WTC11 (cell line): ENCODE measurements around the gene ASTN2. TPM values are rescaled to one million over a fixed set of nuclear protein-coding genes. Genes with fewer than 3 reads are reported as not detected.

Source experiments
- ATAC-seq: fragments of 200-7000 bp; cut with Tn5 transposase; 2 replicates; pipeline ENCODE4 v1.10.0; 2021; ENCODE audit warnings: mild to moderate bottlenecking, moderate library complexity
- CTCF ChIA-PET: fragments of 300-600 bp; sonication (Branson Sonifier 250); formaldehyde crosslinking; loops from one replicate; lab custom pipeline; 2021; ENCODE audit warnings: antibody characterized with exemption; lab: Charles Lee
- POLR2A ChIA-PET: fragments of 350-600 bp; sonication (Branson Sonifier 250); formaldehyde crosslinking; loops from one replicate; lab custom pipeline; 2021; ENCODE audit warnings: antibody characterized with exemption; lab: Charles Lee
- DNase-seq: peaks from one replicate; pipeline ENCODE4 v3.0.0; 2021; ENCODE audit warnings: low spot score
- H3K27ac Mint-ChIP-seq: 2 replicates; pipeline ENCODE4 v1.8.0; 2021; ENCODE audit warnings: mixed read lengths
- H3K27me3 Mint-ChIP-seq: 2 replicates; pipeline ENCODE4 v1.8.0; 2021; ENCODE audit warnings: low read depth, mild to moderate bottlenecking, moderate library complexity, mixed read lengths
- H3K36me3 Mint-ChIP-seq: 2 replicates; pipeline ENCODE4 v1.8.0; 2021; ENCODE audit warnings: mixed read lengths
- H3K4me1 Mint-ChIP-seq: 2 replicates; pipeline ENCODE4 v1.8.0; 2022; ENCODE audit warnings: mixed read lengths
- H3K4me3 Mint-ChIP-seq: 2 replicates; pipeline ENCODE4 v1.8.0; 2021; ENCODE audit warnings: mild to moderate bottlenecking, moderate library complexity, mixed read lengths
- H3K9me3 Mint-ChIP-seq: 2 replicates; pipeline ENCODE4 v1.8.0; 2021; ENCODE audit warnings: mixed read lengths
- CBFB ChIP-seq: sonication (generic); formaldehyde crosslinking; IDR thresholded peaks from 2 replicates; pipeline ENCODE4 v1.8.1; 2022; ENCODE audit warnings: mild to moderate bottlenecking, low read depth, missing genetic modification reagents
- CDX4 ChIP-seq: fragments of 250-450 bp; sonication (Bioruptor Pico); IDR thresholded peaks from 2 replicates; pipeline ENCODE4 v1.9.0; 2021; ENCODE audit warnings: moderate library complexity, mild to moderate bottlenecking, inconsistent platforms, borderline replicate concordance
- CREB1 ChIP-seq: sonication (generic); formaldehyde crosslinking; IDR thresholded peaks from 2 replicates; pipeline ENCODE4 v1.8.0; 2023; ENCODE audit warnings: mild to moderate bottlenecking, missing genetic modification reagents
- CREM ChIP-seq: sonication (generic); formaldehyde crosslinking; IDR thresholded peaks from 2 replicates; pipeline ENCODE4 v1.8.1; 2022; ENCODE audit warnings: mild to moderate bottlenecking, missing genetic modification reagents, moderate library complexity
- E2F4 ChIP-seq: sonication (generic); formaldehyde crosslinking; IDR thresholded peaks from 2 replicates; pipeline ENCODE4 v1.8.1; 2022; ENCODE audit warnings: low read depth, mild to moderate bottlenecking, moderate library complexity, missing genetic modification reagents, borderline replicate concordance
- ELF4 ChIP-seq: sonication (generic); formaldehyde crosslinking; IDR thresholded peaks from 2 replicates; pipeline ENCODE4 v1.8.1; 2022; ENCODE audit warnings: low read depth, mild to moderate bottlenecking, moderate library complexity, missing genetic modification reagents
- EMX1 ChIP-seq: fragments of 250-450 bp; sonication (Bioruptor Pico); IDR thresholded peaks from 2 replicates; pipeline ENCODE4 v1.8.0; 2021; ENCODE audit warnings: mild to moderate bottlenecking
- ETV6 ChIP-seq: sonication (generic); formaldehyde crosslinking; IDR thresholded peaks from 2 replicates; pipeline ENCODE4 v1.8.1; 2022; ENCODE audit warnings: mild to moderate bottlenecking, missing genetic modification reagents
- JUN ChIP-seq: sonication (generic); formaldehyde crosslinking; IDR thresholded peaks from 2 replicates; pipeline ENCODE4 v1.8.0; 2023; ENCODE audit warnings: mild to moderate bottlenecking, missing genetic modification reagents
- SMAD4 ChIP-seq: sonication (generic); formaldehyde crosslinking; IDR thresholded peaks from 2 replicates; pipeline ENCODE4 v1.8.0; 2022; ENCODE audit warnings: mild to moderate bottlenecking, missing genetic modification reagents
- SOX15 ChIP-seq: fragments of 250-450 bp; sonication (Bioruptor Pico); IDR thresholded peaks from 2 replicates; pipeline ENCODE4 v1.9.0; 2021; ENCODE audit warnings: mild to moderate bottlenecking
- SP1 ChIP-seq: sonication (generic); formaldehyde crosslinking; conservative IDR thresholded peaks from 2 replicates; pipeline ENCODE4 v1.8.1; 2022; ENCODE audit warnings: missing genetic modification reagents
- TP53 ChIP-seq: sonication (generic); formaldehyde crosslinking; IDR thresholded peaks from 2 replicates; pipeline ENCODE4 v1.8.1; 2023; ENCODE audit warnings: mild to moderate bottlenecking, missing genetic modification reagents
- ZMAT4 ChIP-seq: fragments of 250-450 bp; sonication (Bioruptor Pico); IDR thresholded peaks from 2 replicates; pipeline ENCODE4 v1.9.0; 2021; ENCODE audit warnings: mild to moderate bottlenecking
- ZNF121 ChIP-seq: sonication (generic); formaldehyde crosslinking; IDR thresholded peaks from 2 replicates; pipeline ENCODE4 v1.8.0; 2023; ENCODE audit warnings: missing genetic modification reagents
- ZNF263 ChIP-seq: sonication (generic); formaldehyde crosslinking; IDR thresholded peaks from 2 replicates; pipeline ENCODE4 v1.8.1; 2022; ENCODE audit warnings: low read depth, mild to moderate bottlenecking, moderate library complexity, missing genetic modification reagents
- total RNA-seq: library from RNA; stranded (reverse); gene quantifications from 3 replicates; pipeline ENCODE4 v1.2.3, GENCODE V29; 2021
- TF ChIP-seq, protein P1 (sequence below): sonication (generic); formaldehyde crosslinking; IDR thresholded peaks from 2 replicates; pipeline ENCODE4 v1.8.0; 2023; ENCODE audit warnings: missing genetic modification reagents
- TF ChIP-seq, protein P2 (sequence below): sonication (generic); formaldehyde crosslinking; IDR thresholded peaks from 2 replicates; pipeline ENCODE4 v1.8.0; 2023; ENCODE audit warnings: missing genetic modification reagents, mild to moderate bottlenecking, borderline replicate concordance
- TF ChIP-seq, protein P3 (sequence below): sonication (generic); formaldehyde crosslinking; IDR thresholded peaks from 2 replicates; pipeline ENCODE4 v1.8.1; 2023; ENCODE audit warnings: mild to moderate bottlenecking, moderate library complexity, missing genetic modification reagents
- TF ChIP-seq, protein P4 (sequence below): sonication (generic); formaldehyde crosslinking; conservative IDR thresholded peaks from 2 replicates; pipeline ENCODE4 v1.8.1; 2022; ENCODE audit warnings: mild to moderate bottlenecking, missing genetic modification reagents
- TF ChIP-seq, protein P5 (sequence below): sonication (generic); formaldehyde crosslinking; IDR thresholded peaks from 2 replicates; pipeline ENCODE4 v1.8.1; 2023; ENCODE audit warnings: mild to moderate bottlenecking, missing genetic modification reagents, moderate library complexity

The ASTN2 gene
- total RNA-seq, 1 experiment from 2014 or later: 16.2 TPM

DNA sequence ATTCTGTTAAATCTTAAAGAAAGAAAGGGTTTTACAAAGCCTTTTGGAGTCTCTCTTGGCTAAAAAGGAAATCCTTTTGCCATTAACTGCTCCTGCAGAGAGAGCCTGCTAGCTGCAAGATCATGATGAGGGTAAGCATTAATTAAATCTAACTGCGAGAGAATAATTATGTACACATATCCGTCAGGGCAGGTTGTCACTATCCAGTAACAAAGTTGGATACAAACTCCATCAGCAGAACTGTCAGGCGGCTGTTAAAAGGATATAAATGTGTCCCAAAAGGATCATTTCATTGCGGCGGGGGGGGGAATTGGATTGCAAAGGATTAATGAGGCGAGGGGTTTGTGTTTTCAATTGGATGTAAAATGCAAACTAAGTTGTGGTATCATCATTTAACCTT is 289.3 kb downstream of the ASTN2 start:
- ChIA-PET CTCF (no interaction called here), POLR2A (no interaction called here)
- no peak for DNase-seq
- no peak overlapping the region for H3K27ac Mint-ChIP-seq
- no peak for TF ChIP-seq ELF4 (CRISPR knock-in tag)
- TF ChIP-seq SMAD4 (CRISPR knock-in tag): no peak
- no peak for TF ChIP-seq ZMAT4 (CRISPR knock-in tag)
- TF ChIP-seq, protein P1, sequence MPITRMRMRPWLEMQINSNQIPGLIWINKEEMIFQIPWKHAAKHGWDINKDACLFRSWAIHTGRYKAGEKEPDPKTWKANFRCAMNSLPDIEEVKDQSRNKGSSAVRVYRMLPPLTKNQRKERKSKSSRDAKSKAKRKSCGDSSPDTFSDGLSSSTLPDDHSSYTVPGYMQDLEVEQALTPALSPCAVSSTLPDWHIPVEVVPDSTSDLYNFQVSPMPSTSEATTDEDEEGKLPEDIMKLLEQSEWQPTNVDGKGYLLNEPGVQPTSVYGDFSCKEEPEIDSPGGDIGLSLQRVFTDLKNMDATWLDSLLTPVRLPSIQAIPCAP: no peak
- TF ChIP-seq, protein P2, sequence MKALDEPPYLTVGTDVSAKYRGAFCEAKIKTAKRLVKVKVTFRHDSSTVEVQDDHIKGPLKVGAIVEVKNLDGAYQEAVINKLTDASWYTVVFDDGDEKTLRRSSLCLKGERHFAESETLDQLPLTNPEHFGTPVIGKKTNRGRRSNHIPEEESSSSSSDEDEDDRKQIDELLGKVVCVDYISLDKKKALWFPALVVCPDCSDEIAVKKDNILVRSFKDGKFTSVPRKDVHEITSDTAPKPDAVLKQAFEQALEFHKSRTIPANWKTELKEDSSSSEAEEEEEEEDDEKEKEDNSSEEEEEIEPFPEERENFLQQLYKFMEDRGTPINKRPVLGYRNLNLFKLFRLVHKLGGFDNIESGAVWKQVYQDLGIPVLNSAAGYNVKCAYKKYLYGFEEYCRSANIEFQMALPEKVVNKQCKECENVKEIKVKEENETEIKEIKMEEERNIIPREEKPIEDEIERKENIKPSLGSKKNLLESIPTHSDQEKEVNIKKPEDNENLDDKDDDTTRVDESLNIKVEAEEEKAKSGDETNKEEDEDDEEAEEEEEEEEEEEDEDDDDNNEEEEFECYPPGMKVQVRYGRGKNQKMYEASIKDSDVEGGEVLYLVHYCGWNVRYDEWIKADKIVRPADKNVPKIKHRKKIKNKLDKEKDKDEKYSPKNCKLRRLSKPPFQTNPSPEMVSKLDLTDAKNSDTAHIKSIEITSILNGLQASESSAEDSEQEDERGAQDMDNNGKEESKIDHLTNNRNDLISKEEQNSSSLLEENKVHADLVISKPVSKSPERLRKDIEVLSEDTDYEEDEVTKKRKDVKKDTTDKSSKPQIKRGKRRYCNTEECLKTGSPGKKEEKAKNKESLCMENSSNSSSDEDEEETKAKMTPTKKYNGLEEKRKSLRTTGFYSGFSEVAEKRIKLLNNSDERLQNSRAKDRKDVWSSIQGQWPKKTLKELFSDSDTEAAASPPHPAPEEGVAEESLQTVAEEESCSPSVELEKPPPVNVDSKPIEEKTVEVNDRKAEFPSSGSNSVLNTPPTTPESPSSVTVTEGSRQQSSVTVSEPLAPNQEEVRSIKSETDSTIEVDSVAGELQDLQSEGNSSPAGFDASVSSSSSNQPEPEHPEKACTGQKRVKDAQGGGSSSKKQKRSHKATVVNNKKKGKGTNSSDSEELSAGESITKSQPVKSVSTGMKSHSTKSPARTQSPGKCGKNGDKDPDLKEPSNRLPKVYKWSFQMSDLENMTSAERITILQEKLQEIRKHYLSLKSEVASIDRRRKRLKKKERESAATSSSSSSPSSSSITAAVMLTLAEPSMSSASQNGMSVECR: no peak
- TF ChIP-seq, protein P3, sequence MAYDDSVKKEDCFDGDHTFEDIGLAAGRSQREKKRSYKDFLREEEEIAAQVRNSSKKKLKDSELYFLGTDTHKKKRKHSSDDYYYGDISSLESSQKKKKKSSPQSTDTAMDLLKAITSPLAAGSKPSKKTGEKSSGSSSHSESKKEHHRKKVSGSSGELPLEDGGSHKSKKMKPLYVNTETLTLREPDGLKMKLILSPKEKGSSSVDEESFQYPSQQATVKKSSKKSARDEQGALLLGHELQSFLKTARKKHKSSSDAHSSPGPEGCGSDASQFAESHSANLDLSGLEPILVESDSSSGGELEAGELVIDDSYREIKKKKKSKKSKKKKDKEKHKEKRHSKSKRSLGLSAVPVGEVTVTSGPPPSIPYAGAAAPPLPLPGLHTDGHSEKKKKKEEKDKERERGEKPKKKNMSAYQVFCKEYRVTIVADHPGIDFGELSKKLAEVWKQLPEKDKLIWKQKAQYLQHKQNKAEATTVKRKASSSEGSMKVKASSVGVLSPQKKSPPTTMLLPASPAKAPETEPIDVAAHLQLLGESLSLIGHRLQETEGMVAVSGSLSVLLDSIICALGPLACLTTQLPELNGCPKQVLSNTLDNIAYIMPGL (CRISPR knock-in tag): no peak
- TF ChIP-seq JUN (CRISPR knock-in tag): no peak
- TF ChIP-seq, protein P4, sequence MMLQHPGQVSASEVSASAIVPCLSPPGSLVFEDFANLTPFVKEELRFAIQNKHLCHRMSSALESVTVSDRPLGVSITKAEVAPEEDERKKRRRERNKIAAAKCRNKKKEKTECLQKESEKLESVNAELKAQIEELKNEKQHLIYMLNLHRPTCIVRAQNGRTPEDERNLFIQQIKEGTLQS (CRISPR knock-in tag): no peak
- no peak for TF ChIP-seq SOX15 (CRISPR knock-in tag)
- no peak for TF ChIP-seq CREB1
- H3K4me3 Mint-ChIP-seq: no peak overlapping the region
- H3K9me3 Mint-ChIP-seq: peaks cover 15% of the 10 kb centered on the region
- peaks cover 8% of the 10 kb centered on the region for H3K4me1 Mint-ChIP-seq
- H3K36me3 Mint-ChIP-seq: no peaks in the 10 kb centered on the region
- no peak for ATAC-seq
- no peaks in the 10 kb centered on the region for H3K27me3 Mint-ChIP-seq

DNA sequence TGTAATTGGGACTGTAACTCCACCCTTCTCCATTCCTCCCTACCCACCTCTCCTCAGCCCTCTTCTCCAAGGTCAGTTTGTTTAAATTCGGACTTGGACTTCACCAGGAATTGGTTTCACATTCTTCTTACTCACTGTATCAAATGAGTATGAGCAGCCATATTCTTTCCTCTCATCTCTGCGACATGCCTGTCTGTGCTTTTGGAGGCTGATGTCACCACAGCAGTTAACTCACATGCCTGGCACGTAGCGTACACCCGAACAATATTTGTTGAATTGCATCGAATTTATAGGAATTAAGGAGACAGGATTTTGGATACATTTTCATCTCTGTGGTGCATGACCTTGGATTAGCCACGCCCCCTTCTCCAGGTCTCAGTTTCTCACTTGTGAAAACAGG is 291.1 kb downstream of the ASTN2 start:
- TF ChIP-seq CREM (CRISPR knock-in tag) (no peak), CDX4 (CRISPR knock-in tag) (no peak), ZNF263 (no peak), TP53 (CRISPR knock-in tag) (no peak), SP1 (CRISPR knock-in tag) (no peak), ZNF121 (CRISPR knock-in tag) (no peak), EMX1 (CRISPR knock-in tag) (no peak), CBFB (CRISPR knock-in tag) (no peak), E2F4 (CRISPR knock-in tag) (no peak), ETV6 (CRISPR knock-in tag) (no peak)
- TF ChIP-seq, protein P5, sequence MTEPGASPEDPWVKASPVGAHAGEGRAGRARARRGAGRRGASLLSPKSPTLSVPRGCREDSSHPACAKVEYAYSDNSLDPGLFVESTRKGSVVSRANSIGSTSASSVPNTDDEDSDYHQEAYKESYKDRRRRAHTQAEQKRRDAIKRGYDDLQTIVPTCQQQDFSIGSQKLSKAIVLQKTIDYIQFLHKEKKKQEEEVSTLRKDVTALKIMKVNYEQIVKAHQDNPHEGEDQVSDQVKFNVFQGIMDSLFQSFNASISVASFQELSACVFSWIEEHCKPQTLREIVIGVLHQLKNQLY (CRISPR knock-in tag): no peak
- TF ChIP-seq, protein P2: no peak
- DNase-seq (no peak), ATAC-seq (no peak)
- CTCF ChIA-PET: no interaction called here
- Mint-ChIP-seq H3K4me3 (no peak overlapping the region), H3K27ac (no peak overlapping the region), H3K27me3 (no peaks in the 10 kb centered on the region), H3K4me1 (peaks cover 3% of the 10 kb centered on the region), H3K9me3 (peaks cover 9% of the 10 kb centered on the region), H3K36me3 (no peaks in the 10 kb centered on the region)
- POLR2A ChIA-PET: no interaction called here
